ENCODE measurements around the gene MCFD2.

GRCh38 chr2:46947841-46948240 is 32.2 kb upstream of the MCFD2 start:
- TF ChIP-seq, protein P1, sequence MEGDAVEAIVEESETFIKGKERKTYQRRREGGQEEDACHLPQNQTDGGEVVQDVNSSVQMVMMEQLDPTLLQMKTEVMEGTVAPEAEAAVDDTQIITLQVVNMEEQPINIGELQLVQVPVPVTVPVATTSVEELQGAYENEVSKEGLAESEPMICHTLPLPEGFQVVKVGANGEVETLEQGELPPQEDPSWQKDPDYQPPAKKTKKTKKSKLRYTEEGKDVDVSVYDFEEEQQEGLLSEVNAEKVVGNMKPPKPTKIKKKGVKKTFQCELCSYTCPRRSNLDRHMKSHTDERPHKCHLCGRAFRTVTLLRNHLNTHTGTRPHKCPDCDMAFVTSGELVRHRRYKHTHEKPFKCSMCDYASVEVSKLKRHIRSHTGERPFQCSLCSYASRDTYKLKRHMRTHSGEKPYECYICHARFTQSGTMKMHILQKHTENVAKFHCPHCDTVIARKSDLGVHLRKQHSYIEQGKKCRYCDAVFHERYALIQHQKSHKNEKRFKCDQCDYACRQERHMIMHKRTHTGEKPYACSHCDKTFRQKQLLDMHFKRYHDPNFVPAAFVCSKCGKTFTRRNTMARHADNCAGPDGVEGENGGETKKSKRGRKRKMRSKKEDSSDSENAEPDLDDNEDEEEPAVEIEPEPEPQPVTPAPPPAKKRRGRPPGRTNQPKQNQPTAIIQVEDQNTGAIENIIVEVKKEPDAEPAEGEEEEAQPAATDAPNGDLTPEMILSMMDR (IDR thresholded peaks at IDR 0.05), result no peak
- TF ChIP-seq POLR2AphosphoS5 (IDR thresholded peaks at IDR 0.05; ENCODE audit: low read depth, low read length) (no peak), EP300 (IDR thresholded peaks at IDR 0.05; ENCODE audit: borderline replicate concordance in 1 of 2, low read depth in 1 of 2, low read length in 1 of 2) (no peak), REST (IDR thresholded peaks at IDR 0.05; ENCODE audit: low read depth, low read length) (no peak), TAF1 (IDR thresholded peaks at IDR 0.05; ENCODE audit: borderline replicate concordance, low read depth, low read length) (no peak), RCOR1 (IDR thresholded peaks at IDR 0.05; ENCODE audit: low read length) (no peak), TCF12 (IDR thresholded peaks at IDR 0.05) (no peak), RAD21 (IDR thresholded peaks at IDR 0.05; ENCODE audit: low read length) (no peak), EZH2phosphoT487 (IDR thresholded peaks at IDR 0.05; ENCODE audit: borderline replicate concordance, low read depth) (no peak), TEAD4 (IDR thresholded peaks at IDR 0.05; ENCODE audit: borderline replicate concordance, insufficient read depth) (no peak), MAX (IDR thresholded peaks at IDR 0.05; ENCODE audit: low read depth) (no peak)
- TF ChIP-seq, protein P2, sequence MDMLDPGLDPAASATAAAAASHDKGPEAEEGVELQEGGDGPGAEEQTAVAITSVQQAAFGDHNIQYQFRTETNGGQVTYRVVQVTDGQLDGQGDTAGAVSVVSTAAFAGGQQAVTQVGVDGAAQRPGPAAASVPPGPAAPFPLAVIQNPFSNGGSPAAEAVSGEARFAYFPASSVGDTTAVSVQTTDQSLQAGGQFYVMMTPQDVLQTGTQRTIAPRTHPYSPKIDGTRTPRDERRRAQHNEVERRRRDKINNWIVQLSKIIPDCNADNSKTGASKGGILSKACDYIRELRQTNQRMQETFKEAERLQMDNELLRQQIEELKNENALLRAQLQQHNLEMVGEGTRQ (IDR thresholded peaks at IDR 0.05; ENCODE audit: borderline replicate concordance, low read depth, low read length), result no peak

Measured in SK-N-SH (cell line).